Measurements from ENCODE around the gene RHOU. TPM values are rescaled to one million over a fixed set of nuclear protein-coding genes. Genes with fewer than 3 reads are reported as not detected.

The RHOU gene
- total and polyA plus RNA-seq, 11 donors: 1.3 to 20.5 (median 2.9) TPM

GRCh38 chr1:228739826-228740225 lies 4.5 kb downstream of the RHOU start:
- no peak for DNase-seq
- Histone ChIP-seq H3K9me3 (no peaks in the 10 kb centered on the region), H3K27me3 (no peaks in the 10 kb centered on the region), H3K4me3 (no peak overlapping the region), H3K4me1 (peaks cover 0 to 58% (median 8%) of the 10 kb centered on the region in 12 donors), H3K36me3 (peaks cover 0 to 63% (median 10%) of the 10 kb centered on the region in 9 donors), H3K27ac (peak overlapping the region in 1 of 12 donors; percentile 92)
- 82 to 90% (median 86%) methylated on average over 4 of the region's 4 CpGs for WGBS, 4 donors
- intact Hi-C loops (cut with DNase I): loop anchor here in 7 of 10 donors (5.0 to 10.0 kb wide), 9 partner anchors 85 to 487 kb away; no protein-coding TSS in a partner anchor
- no peak for ATAC-seq
- TF ChIP-seq CTCF (IDR thresholded peaks at IDR 0.05) (no peak), POLR2A (IDR thresholded peaks at IDR 0.05) (no peak)

- no peak for ATAC-seq
- H3K4me3 ChIP-seq: no peak overlapping the region
- peaks cover 0 to 56% (median 7%) of the 10 kb centered on the region in 12 donors for H3K4me1 ChIP-seq
- peaks cover 0 to 72% (median 16%) of the 10 kb centered on the region in 9 donors for H3K36me3 ChIP-seq
- DNase-seq: no peak
- no peak for TF ChIP-seq POLR2A (IDR thresholded peaks at IDR 0.05)
- TF ChIP-seq CTCF (IDR thresholded peaks at IDR 0.05): no peak
- intact Hi-C loops (cut with DNase I): no loop called here
- WGBS, 4 donors: 72 to 77% (median 73%) methylated on average over 8 of the region's 8 CpGs
- peak overlapping the region in 1 of 12 donors; percentile 39 for H3K27ac ChIP-seq
- no peaks in the 10 kb centered on the region for H3K9me3 ChIP-seq
- no peaks in the 10 kb centered on the region for H3K27me3 ChIP-seq
These were observed 5.5 kb downstream of the RHOU start for GRCh38 chr1:228740543-228741317.

- Histone ChIP-seq H3K27me3 (no peaks in the 10 kb centered on the region), H3K4me3 (no peak overlapping the region), H3K4me1 (peaks cover 0 to 42% (median 0%) of the 10 kb centered on the region in 12 donors), H3K9me3 (no peaks in the 10 kb centered on the region), H3K27ac (no peak overlapping the region), H3K36me3 (peaks cover 0 to 76% (median 16%) of the 10 kb centered on the region in 9 donors)
- intact Hi-C loops (cut with DNase I): no loop called here
- ATAC-seq (no peak), DNase-seq (no peak)
- 90 to 96% (median 90%) methylated on average over 8 of the region's 8 CpGs for WGBS, 4 donors
- TF ChIP-seq POLR2A (IDR thresholded peaks at IDR 0.05) (no peak), CTCF (IDR thresholded peaks at IDR 0.05) (no peak)
These were observed 7.1 kb downstream of the RHOU start for GRCh38 chr1:228742281-228742860.

GRCh38 chr1:228743405-228743804 lies 8.1 kb downstream of the RHOU start:
- 82 to 89% (median 88%) methylated on average over 13 of the region's 13 CpGs for WGBS, 4 donors
- Histone ChIP-seq H3K27ac (no peak overlapping the region), H3K4me3 (no peak overlapping the region), H3K4me1 (peaks cover 0 to 32% (median 0%) of the 10 kb centered on the region in 12 donors), H3K9me3 (no peaks in the 10 kb centered on the region), H3K36me3 (peaks cover 0 to 67% (median 16%) of the 10 kb centered on the region in 9 donors), H3K27me3 (no peaks in the 10 kb centered on the region)
- no peak for ATAC-seq
- no peak for DNase-seq
- intact Hi-C loops (cut with DNase I): no loop called here
- TF ChIP-seq CTCF (IDR thresholded peaks at IDR 0.05) (no peak), POLR2A (IDR thresholded peaks at IDR 0.05) (no peak)
